K562 (cell line): ENCODE measurements around the gene ZP1. TPM values are rescaled to one million over a fixed set of nuclear protein-coding genes. Genes with fewer than 3 reads are reported as not detected.
A peak's percentile ranks its signal among the peaks of the same experiment; 100 is the strongest.

ENCODE experiments used
- ATF1 ChIP-seq, 2 experiments: fragments of 450-650 bp in 1 of 2; IDR thresholded peaks; 2 replicates each; pipeline ENCODE4 v1.6.1; 2016; ENCODE audit warnings: missing compliant biosample characterization in 1 of 2, missing genetic modification characterization in 1 of 2
- JUND ChIP-seq, 2 experiments: IDR thresholded peaks; 2 replicates in 1 of 2; 3 replicates in 1 of 2; pipeline ENCODE4 v1.6.1; 2011; ENCODE audit warnings: borderline replicate concordance in 2 of 2, low read depth in 2 of 2, low read length in 2 of 2, improper control_type of control experiment in 1 of 2, missing biosample characterization in 1 of 2, missing genetic modification characterization in 1 of 2, missing genetic modification reagents in 1 of 2
- RCOR1 ChIP-seq, 2 experiments: IDR thresholded peaks; 2 replicates each; pipeline ENCODE4 v1.6.1; 2012; ENCODE audit warnings: low read depth in 2 of 2, low read length in 2 of 2, borderline replicate concordance in 1 of 2, improper control_type of control experiment in 1 of 2
- RNF219 ChIP-seq: fragments of 250-450 bp; sonication (Bioruptor Pico); IDR thresholded peaks from 2 replicates; pipeline ENCODE4 v1.5.0; 2022; ENCODE audit warnings: mild to moderate bottlenecking
- SMAD2 ChIP-seq: fragments of 150-350 bp; IDR thresholded peaks from 2 replicates; pipeline ENCODE4 v1.6.1; 2014; ENCODE audit warnings: low read depth, mild to moderate bottlenecking, low read length
- UBTF ChIP-seq, 2 experiments: IDR thresholded peaks; 2 replicates each; pipeline ENCODE4 v1.6.1; 2012; ENCODE audit warnings: improper control_type of control experiment in 2 of 2, low read depth in 2 of 2, low read length in 2 of 2, borderline replicate concordance in 1 of 2
- ZNF57 ChIP-seq: fragments of 450-650 bp; formaldehyde crosslinking; IDR thresholded peaks from 2 replicates; pipeline ENCODE4 v1.4.0; 2020; ENCODE audit warnings: mild to moderate bottlenecking, moderate library complexity
- ZNF778 ChIP-seq: fragments of 450-650 bp; formaldehyde crosslinking; IDR thresholded peaks from 2 replicates; pipeline ENCODE4 v1.4.0; 2020; ENCODE audit warnings: mild to moderate bottlenecking, moderate library complexity
- polyA plus RNA-seq, 8 experiments: library from polyadenylated mRNA; depleted of rRNA in 4 of 8; stranded (reverse) in 5 of 8; unstranded in 3 of 8; fragments of >200 nt; fragmentation: Nextera tagmentation in 2 of 8; fragmentation: Illumina TruSeq in 1 of 8; extraction: Ambion mirVana in 2 of 8; extraction: Trizol in 1 of 8; gene quantifications; 2 replicates each; pipeline versions ENCODE4 v1.2.1 to v1.2.3, GENCODE V29; 2011 to 2014; ENCODE audit warnings: inconsistent platforms in 1 of 8, missing spikeins in 1 of 8
- total RNA-seq, 7 experiments: library from RNA; depleted of rRNA in 6 of 7; stranded (reverse); fragments of >200 nt in 6 of 7; fragmentation: Illumina TruSeq in 2 of 7; extraction: Trizol in 2 of 7; gene quantifications; 2 replicates each; pipeline versions ENCODE4 v1.2.1 to v1.2.3, GENCODE V29; 2011 to 2021; ENCODE audit warnings: low replicate concordance in 1 of 7

The ZP1 gene
- total and polyA plus RNA-seq, 9 of the 15 experiments (the other 6 are each of a cell fraction or from before 2014, with no cell fraction given): 0.11 to 0.15 TPM; not detected in 7

GRCh38 chr11:60863550-60864521, 3.5 kb upstream of the ZP1 start (continued):
- TF ChIP-seq RNF219 (CRISPR knock-in tag) (no peak), RCOR1 (IDR thresholded peaks at IDR 0.05; ENCODE audit: borderline replicate concordance in 1 of 2, low read depth in 2 of 2, low read length in 2 of 2) (peak in 1 of 2 experiments; percentile 5; a peak in 3 of 4 replicates), UBTF (IDR thresholded peaks at IDR 0.05; ENCODE audit: borderline replicate concordance in 1 of 2, low read depth in 2 of 2, low read length in 2 of 2) (no peak), ZNF778 (CRISPR knock-in tag) (no peak), SMAD2 (no peak), ZNF57 (no peak), ATF1 (CRISPR knock-in tag; IDR thresholded peaks at IDR 0.05) (no peak), ATF1 (tag; IDR thresholded peaks at IDR 0.05) (peak; percentile 39), JUND (IDR thresholded peaks at IDR 0.05; ENCODE audit: borderline replicate concordance, low read depth, low read length) (no peak), JUND (tag; IDR thresholded peaks at IDR 0.05; ENCODE audit: borderline replicate concordance, low read depth, low read length) (no peak)
